Adrenal gland (tissue), 5 donors: Measurements from ENCODE around the gene DNAH1.

Experiments
- POLR2A ChIP-seq, 2 donors: fragments of 450-650 bp; IDR thresholded peaks; one replicate each; pipeline ENCODE4 v1.6.1; 2017; ENCODE audit warnings: antibody characterized with exemption in 2 of 2, mild to moderate bottlenecking in 2 of 2, moderate library complexity in 1 of 2
- TF ChIP-seq, protein P1 (sequence below), 6 experiments: fragments of 450-650 bp in 4 of 6; fragments of 200-600 bp in 2 of 6; sonication (generic) in 1 of 6; IDR thresholded peaks; 1 replicate in 5 of 6; 2 replicates in 1 of 6; pipeline versions ENCODE4 v1.5.1 to v1.8.0; 2016 to 2021; ENCODE audit warnings: antibody characterized with exemption in 6 of 6, mild to moderate bottlenecking in 2 of 6, moderate library complexity in 1 of 6
- donor health status: DM: no; HTN: no; CAD: no.

DNA sequence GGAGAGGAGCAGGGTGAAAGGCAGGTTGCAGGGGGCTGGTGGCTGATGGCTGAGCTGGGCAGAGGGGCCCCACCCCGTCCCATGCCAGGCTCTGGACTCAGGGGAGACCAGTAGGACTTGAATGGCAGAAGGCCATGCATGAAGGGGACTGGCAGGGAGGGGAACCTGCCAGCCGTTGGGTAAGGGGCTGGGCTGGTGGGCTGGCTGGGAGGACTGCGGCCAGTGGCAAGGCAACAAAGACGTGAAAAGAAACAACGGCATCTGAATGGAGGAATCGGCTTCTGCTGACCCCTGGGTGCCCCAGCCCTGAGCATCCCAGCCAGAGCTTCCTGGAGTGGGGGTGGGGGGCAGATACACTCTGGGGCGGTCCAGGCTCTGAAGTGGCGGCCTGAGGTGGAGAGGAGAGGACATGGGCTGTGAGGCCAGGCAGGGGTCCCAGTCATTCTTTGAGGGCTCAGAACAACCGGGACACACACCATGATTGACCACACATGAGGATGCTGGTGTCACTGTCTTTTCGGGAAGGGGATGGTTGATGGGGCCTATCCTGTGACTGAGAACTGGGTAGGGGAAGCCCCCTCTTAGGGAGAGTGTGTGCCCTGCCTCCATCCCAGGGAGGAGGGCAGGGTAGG is 16.8 kb upstream of the DNAH1 start:
- TF ChIP-seq, protein P1, sequence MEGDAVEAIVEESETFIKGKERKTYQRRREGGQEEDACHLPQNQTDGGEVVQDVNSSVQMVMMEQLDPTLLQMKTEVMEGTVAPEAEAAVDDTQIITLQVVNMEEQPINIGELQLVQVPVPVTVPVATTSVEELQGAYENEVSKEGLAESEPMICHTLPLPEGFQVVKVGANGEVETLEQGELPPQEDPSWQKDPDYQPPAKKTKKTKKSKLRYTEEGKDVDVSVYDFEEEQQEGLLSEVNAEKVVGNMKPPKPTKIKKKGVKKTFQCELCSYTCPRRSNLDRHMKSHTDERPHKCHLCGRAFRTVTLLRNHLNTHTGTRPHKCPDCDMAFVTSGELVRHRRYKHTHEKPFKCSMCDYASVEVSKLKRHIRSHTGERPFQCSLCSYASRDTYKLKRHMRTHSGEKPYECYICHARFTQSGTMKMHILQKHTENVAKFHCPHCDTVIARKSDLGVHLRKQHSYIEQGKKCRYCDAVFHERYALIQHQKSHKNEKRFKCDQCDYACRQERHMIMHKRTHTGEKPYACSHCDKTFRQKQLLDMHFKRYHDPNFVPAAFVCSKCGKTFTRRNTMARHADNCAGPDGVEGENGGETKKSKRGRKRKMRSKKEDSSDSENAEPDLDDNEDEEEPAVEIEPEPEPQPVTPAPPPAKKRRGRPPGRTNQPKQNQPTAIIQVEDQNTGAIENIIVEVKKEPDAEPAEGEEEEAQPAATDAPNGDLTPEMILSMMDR (IDR thresholded peaks at IDR 0.05), result no peak
- no peak for TF ChIP-seq POLR2A (IDR thresholded peaks at IDR 0.05)
